Stimulated activated CD8-positive, alpha-beta memory T cell treated with anti-CD3 and anti-CD28 coated beads, Interleukin-2, amount 100 ng/mL, for 1 hour (primary cell): ENCODE data around the gene NDST1.

ENCODE experiments used
- DNase-seq, 2 donors: peaks; one replicate each; pipeline ENCODE4 v3.0.0-alpha.2; 2020; ENCODE audit warnings: low read depth in 2 of 2

The NDST1 gene

GRCh38 chr5:150570333-150570732, 62.4 kb downstream of the NDST1 start:
- no peak for DNase-seq

- DNase-seq = no peak
These were observed 63.9 kb downstream of the NDST1 start for GRCh38 chr5:150571836-150572235.

GRCh38 chr5:150573216-150573615, 65.3 kb downstream of the NDST1 start:
- no peak for DNase-seq

GRCh38 chr5:150573867-150574817, 66.2 kb downstream of the NDST1 start:
- DNase-seq = no peak

- no peak for DNase-seq
These were observed 67.1 kb downstream of the NDST1 start for GRCh38 chr5:150574818-150575547.

- DNase-seq = no peak
These were observed 68.0 kb downstream of the NDST1 start for GRCh38 chr5:150575745-150576448.

GRCh38 chr5:150576449-150576949, 68.6 kb downstream of the NDST1 start:
- DNase-seq = no peak

GRCh38 chr5:150577378-150578139, 69.6 kb downstream of the NDST1 start:
- no peak for DNase-seq

- DNase-seq = no peak
These were observed 71.0 kb downstream of the NDST1 start for GRCh38 chr5:150578781-150579461.

- no peak for DNase-seq
These were observed 71.8 kb downstream of the NDST1 start for GRCh38 chr5:150579462-150580400.

GRCh38 chr5:150580917-150581316, 73.0 kb downstream of the NDST1 start:
- DNase-seq = no peak

GRCh38 chr5:150582241-150583109, 74.5 kb downstream of the NDST1 start:
- no peak for DNase-seq

GRCh38 chr5:150583541-150584225, 75.8 kb downstream of the NDST1 start:
- DNase-seq = no peak

- no peak for DNase-seq
These were observed 76.8 kb downstream of the NDST1 start for GRCh38 chr5:150584556-150585335.

GRCh38 chr5:150585781-150586341, 77.9 kb downstream of the NDST1 start:
- DNase-seq = no peak

GRCh38 chr5:150587016-150587415, 79.1 kb downstream of the NDST1 start:
- DNase-seq = no peak
